NAMALWA (cell line): ENCODE data around the gene TEX44.

Experiments
- DNase-seq: peaks from one replicate; pipeline ENCODE4 v3.0.0-alpha.2; 2015; ENCODE audit warnings: low spot score

The TEX44 gene

DNA sequence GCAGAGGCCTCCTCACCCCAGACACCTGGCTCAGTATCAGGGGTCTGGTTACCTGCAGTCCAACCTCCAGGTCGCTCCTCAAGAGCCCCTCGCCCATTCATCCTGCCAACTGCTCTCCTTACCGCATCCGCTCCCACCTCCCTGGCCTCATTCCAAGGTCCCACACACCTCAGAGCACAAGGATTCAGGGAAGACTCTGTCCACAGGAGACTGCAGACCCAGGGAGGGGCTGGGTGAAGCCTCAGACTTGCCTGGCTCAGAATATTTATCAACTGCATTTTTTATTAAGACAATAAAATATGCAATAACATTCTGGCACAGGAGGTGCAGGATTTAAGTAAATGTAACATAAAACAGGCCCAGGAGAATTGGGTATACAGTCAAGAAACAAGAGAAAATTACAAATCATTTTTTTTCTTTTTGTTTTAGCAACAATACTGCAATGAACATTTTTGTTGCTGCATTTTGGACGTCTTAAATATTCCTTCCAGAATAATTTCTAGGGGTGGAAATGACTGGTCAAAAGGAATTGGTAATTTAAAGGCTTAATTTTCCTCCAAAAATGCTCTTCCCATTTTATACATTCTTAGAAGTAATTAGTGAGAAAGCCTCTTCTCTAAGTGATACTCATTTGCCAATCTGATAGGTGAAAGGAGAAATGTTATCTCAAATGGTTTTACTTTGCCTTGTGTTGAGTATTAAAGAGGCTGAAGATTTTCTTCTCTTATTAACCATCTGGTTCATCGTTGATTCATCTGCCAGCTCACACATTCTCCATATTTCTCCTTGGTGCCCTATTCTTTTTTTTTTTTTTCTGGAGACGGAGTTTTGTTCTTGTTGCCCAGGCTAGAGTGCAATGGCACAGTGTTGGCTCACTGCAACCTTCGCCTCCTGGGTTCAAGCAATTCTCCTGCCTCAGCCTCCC lies 42.5 kb downstream of the TEX44 start:
- DNase-seq = no peak

DNA sequence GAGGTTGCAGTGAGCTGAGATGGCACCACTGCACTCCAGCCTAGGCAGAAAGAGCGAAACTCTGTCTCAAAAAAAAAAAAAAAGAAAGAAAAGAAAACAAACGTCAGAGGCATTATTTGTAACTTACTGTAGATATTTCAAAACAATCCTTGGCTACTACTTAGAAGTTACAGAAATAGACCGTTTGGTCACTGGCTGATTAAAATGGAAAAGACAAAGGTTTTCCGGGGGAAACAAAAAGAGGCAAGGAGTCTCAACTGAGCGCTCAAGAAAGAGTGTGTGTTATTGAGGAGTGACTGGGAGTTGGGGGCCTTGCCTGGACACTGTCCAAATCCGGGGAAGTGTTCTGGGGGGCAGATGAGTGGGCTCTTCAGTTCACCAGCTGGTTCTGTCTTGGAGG lies 47.6 kb downstream of the TEX44 start:
- no peak for DNase-seq

DNA sequence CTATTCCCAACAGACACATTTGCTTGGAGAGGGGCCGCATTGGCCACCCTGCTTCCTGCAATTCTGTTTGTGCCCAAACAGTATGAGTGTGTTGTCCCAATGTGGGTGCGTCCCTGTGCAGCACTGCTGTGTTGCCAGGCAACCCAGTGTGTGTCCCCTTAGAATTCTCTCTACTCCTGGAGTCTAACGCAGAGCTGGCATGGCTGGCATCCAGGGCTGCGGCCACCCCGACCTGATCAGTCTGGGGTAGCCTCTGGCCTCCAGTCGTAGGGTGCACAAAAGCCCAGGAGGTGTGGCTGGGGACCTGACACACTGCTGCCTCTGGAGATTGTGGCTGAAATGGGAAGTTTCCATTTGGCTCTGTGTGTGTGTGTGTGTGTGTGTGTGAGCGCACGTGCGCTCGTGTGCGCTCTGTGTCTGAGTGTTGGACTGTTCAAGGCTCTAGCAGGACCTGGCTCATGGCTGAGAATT lies 48.0 kb downstream of the TEX44 start:
- DNase-seq = no peak

DNA sequence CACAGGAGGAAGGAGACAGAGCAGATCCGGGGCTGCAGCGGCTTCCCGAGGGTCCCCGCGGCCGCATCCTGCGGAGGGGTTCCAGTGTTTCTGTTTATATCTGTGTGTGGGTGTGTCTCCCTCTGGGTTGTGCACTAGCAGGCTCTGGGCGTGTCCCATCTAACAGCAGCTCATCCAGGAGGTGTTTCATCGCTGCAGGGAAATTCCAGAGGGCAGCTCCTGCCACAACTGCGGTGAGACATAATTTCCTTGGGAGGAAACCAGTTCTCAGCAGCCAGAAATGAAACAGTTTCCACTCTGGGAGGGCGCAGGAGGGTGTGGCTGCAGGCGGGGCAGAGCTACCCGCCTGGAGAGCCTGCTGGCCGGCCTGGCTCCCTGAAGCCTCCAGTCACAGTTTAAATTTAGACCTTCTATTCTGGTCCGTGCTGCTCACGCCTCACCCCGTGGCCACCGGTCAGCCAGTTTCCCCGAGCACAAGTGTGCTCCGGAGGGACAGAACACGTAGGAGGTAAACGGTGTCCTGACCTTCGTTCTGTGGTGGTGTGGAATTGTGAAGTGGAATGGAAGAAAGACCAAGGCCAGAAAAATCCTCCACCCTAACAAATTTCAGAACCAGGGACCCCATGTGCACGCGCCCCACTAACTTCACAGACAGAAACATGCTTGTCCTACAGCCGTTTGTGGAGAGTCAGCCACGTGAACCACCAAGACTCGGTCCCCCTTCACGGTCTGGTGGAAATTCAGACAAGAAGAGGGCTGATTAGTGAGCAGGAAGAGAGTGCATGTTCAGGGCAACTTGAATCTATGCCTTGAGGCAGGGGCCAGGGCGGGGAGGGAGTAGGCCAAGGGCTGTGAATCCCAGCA lies 50.2 kb downstream of the TEX44 start:
- DNase-seq = peak; percentile 77

DNA sequence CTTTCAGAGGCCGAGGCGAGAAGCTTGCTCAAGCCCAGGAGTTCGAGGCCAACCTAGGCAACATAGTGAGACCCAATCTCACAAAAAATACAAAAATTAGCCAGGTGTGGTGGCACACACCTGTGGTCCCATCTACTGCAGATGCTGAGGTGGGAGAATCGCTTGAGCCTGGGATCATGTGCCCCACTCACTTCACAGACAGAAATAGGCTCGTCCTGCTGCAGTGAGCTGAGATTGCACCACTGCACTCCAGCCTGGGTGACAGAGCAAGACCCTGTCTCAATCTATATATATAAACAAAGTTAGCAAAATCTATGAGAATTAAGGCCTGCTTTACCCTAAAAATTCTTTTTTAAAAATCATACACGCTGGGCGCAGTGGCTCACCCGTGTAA lies 50.8 kb downstream of the TEX44 start:
- no peak for DNase-seq
